GM23338 (cell line): Measurements from ENCODE around the gene PILRB. TPM values are rescaled to one million over a fixed set of nuclear protein-coding genes. Genes with fewer than 3 reads are reported as not detected.
"Not testable (repeated sequence)": the region's sequence is repeated elsewhere in the genome, so short reads cannot be mapped to it uniquely, and the experiment has no call there.

ENCODE experiments used
- ATAC-seq: fragments of 200-7000 bp; cut with Tn5 transposase; 3 replicates; pipeline ENCODE4 v1.9.1; 2020
- DNase-seq: peaks from one replicate; pipeline ENCODE4 v3.0.0-alpha.2; 2015; ENCODE audit warnings: low spot score
- H2AFZ ChIP-seq: fragments of 200-600 bp; sonication (generic); 2 replicates; pipeline ENCODE4 v1.8.0; 2016; ENCODE audit warnings: antibody characterized with exemption, mild to moderate bottlenecking, moderate library complexity
- H3F3A ChIP-seq: fragments of 200-600 bp; sonication (generic); replicated peaks from 2 replicates; pipeline ENCODE4 v1.8.0; 2017; ENCODE audit warnings: antibody characterized with exemption, mixed run types, low read depth
- H3K27ac ChIP-seq: fragments of 200-600 bp; sonication (generic); 2 replicates; pipeline ENCODE4 v1.6.1; 2016; ENCODE audit warnings: low read depth
- H3K27me3 ChIP-seq: fragments of 200-600 bp; sonication (generic); 2 replicates; pipeline ENCODE4 v1.8.0; 2016; ENCODE audit warnings: mild to moderate bottlenecking, mixed run types, moderate library complexity; ENCODE audit not compliant: insufficient read depth
- H3K36me3 ChIP-seq: fragments of 200-600 bp; sonication (generic); 2 replicates; pipeline ENCODE4 v1.8.0; 2016; ENCODE audit warnings: mild to moderate bottlenecking; ENCODE audit not compliant: insufficient read depth
- H3K4me1 ChIP-seq: fragments of 200-600 bp; sonication (generic); 2 replicates; pipeline ENCODE4 v1.8.0; 2016; ENCODE audit warnings: mild to moderate bottlenecking, moderate library complexity; ENCODE audit not compliant: insufficient read depth
- H3K4me2 ChIP-seq: fragments of 200-600 bp; sonication (generic); 2 replicates; pipeline ENCODE4 v1.7.1; 2017; ENCODE audit warnings: mixed run types
- H3K4me3 ChIP-seq: fragments of 200-600 bp; sonication (generic); 2 replicates; pipeline ENCODE4 v1.6.1; 2016; ENCODE audit warnings: mixed run types
- H3K79me2 ChIP-seq: fragments of 200-600 bp; sonication (generic); replicated peaks from 2 replicates; pipeline ENCODE4 v1.8.0; 2017; ENCODE audit warnings: mild to moderate bottlenecking; ENCODE audit not compliant: insufficient read depth
- H3K9me2 ChIP-seq: fragments of 200-600 bp; sonication (generic); 2 replicates; pipeline ENCODE4 v1.8.0; 2017; ENCODE audit not compliant: insufficient read depth
- H4K20me1 ChIP-seq: fragments of 200-600 bp; sonication (generic); replicated peaks from 2 replicates; pipeline ENCODE4 v1.8.0; 2017; ENCODE audit warnings: mild to moderate bottlenecking; ENCODE audit not compliant: insufficient read depth
- H3K27ac Mint-ChIP-seq: 2 replicates; pipeline ENCODE4 v1.8.0; 2020; ENCODE audit warnings: inconsistent platforms, mild to moderate bottlenecking, moderate library complexity, mixed read lengths
- H3K27me3 Mint-ChIP-seq: 3 replicates; pipeline ENCODE4 v1.8.0; 2022; ENCODE audit warnings: low read depth, mild to moderate bottlenecking, moderate library complexity, mixed read lengths, inconsistent platforms; ENCODE audit not compliant: insufficient read depth, poor library complexity
- H3K36me3 Mint-ChIP-seq: 3 replicates; pipeline ENCODE4 v1.8.0; 2021; ENCODE audit warnings: low read depth, mild to moderate bottlenecking, inconsistent platforms, moderate library complexity, mixed read lengths
- H3K4me1 Mint-ChIP-seq: 3 replicates; pipeline ENCODE4 v1.8.0; 2020; ENCODE audit warnings: mild to moderate bottlenecking, inconsistent platforms, mixed read lengths
- H3K4me3 Mint-ChIP-seq: 3 replicates; pipeline ENCODE4 v1.8.0; 2021; ENCODE audit warnings: moderate library complexity, mild to moderate bottlenecking, inconsistent platforms, mixed read lengths
- H3K9me3 Mint-ChIP-seq: 3 replicates; pipeline ENCODE4 v1.8.0; 2020; ENCODE audit warnings: moderate library complexity, mild to moderate bottlenecking, inconsistent platforms, mixed read lengths
- EZH2 ChIP-seq: fragments of 200-600 bp; sonication (generic); IDR thresholded peaks from one replicate; pipeline ENCODE4 v1.8.0; 2017; ENCODE audit warnings: antibody characterized with exemption, mild to moderate bottlenecking, low read depth; ENCODE audit not compliant: unreplicated experiment
- NANOG ChIP-seq: IDR thresholded peaks from 2 replicates; pipeline ENCODE4 v1.6.1; 2016; ENCODE audit warnings: antibody characterized with exemption, borderline replicate concordance
- POLR2AphosphoS5 ChIP-seq: IDR thresholded peaks from 2 replicates; pipeline ENCODE4 v1.6.1; 2016; ENCODE audit warnings: antibody characterized with exemption, low read depth
- STAT1 ChIP-seq: IDR thresholded peaks from one replicate; pipeline ENCODE4 v1.6.1; 2016; ENCODE audit warnings: antibody characterized with exemption; ENCODE audit not compliant: unreplicated experiment
- ZNF331 ChIP-seq: fragments of 250-450 bp; sonication (Bioruptor Pico); IDR thresholded peaks from 2 replicates; pipeline ENCODE4 v1.5.0; 2020; ENCODE audit warnings: low read depth, mild to moderate bottlenecking, moderate library complexity
- polyA plus RNA-seq: library from polyadenylated mRNA; unstranded; fragments of >200 nt; fragmentation: Nextera tagmentation; extraction: Ambion mirVana; gene quantifications from 2 replicates; pipeline ENCODE4 v1.2.1, GENCODE V29; 2016
- total RNA-seq: library from RNA; depleted of rRNA; stranded (reverse); fragments of >200 nt; shearing (Covaris generic); gene quantifications from 2 replicates; pipeline ENCODE4 v1.2.3, GENCODE V29; 2014
- TF ChIP-seq, protein P1 (sequence below): IDR thresholded peaks from 2 replicates; pipeline ENCODE4 v1.6.1; 2016; ENCODE audit warnings: antibody characterized with exemption
- TF ChIP-seq, protein P2 (sequence below): IDR thresholded peaks from one replicate; pipeline ENCODE4 v1.6.1; 2018; ENCODE audit warnings: antibody characterized with exemption; ENCODE audit not compliant: unreplicated experiment

Gene PILRB
- total and polyA plus RNA-seq, 2 experiments from 2014 or later, result 25.3 to 43.0 TPM

DNA sequence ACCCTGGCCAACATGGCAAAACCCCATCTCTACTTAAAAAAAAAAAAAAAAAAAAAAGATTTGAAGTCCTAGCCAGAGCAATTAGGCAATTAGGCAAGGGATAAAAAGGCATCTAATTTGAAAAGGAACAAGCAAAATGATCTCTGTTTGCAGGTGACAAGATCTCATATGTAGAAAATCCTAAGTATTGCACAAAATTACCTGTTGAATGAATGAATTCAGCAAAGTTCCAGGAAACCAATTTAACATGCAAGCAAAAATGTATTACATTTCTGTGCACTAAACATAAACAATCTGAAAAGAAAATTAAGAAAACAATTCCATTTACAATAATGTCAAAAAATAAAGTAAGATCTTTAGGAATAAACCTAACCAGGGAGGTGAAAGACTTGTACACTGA lies 5.2 kb downstream of the PILRB start:
- ATAC-seq, result no peak
- DNase-seq, result no peak
- Histone ChIP-seq H3K4me2 (no peak overlapping the region), H3K27me3 (no peaks in the 10 kb centered on the region), H3K9me2 (no peaks in the 10 kb centered on the region), H3K4me1 (no peaks in the 10 kb centered on the region), H2AFZ (no peak overlapping the region), H3K4me3 (no peak overlapping the region), H3K36me3 (peaks cover 22% of the 10 kb centered on the region), H3F3A (0 out of 2 replicates have a peak, but pooled peaks cover 3% of the 10 kb centered on the region), H4K20me1 (no peaks in the 10 kb centered on the region; the same call in none of the 2 replicates), H3K27ac (no peak overlapping the region), H3K79me2 (no peaks in the 10 kb centered on the region)
- Mint-ChIP-seq H3K9me3 (no peaks in the 10 kb centered on the region), H3K27me3 (peaks cover 14% of the 10 kb centered on the region), H3K4me3 (no peak overlapping the region), H3K4me1 (peaks cover 8% of the 10 kb centered on the region; the same call in 2 of the 3 replicates), H3K27ac (no peak overlapping the region), H3K36me3 (peaks cover 71% of the 10 kb centered on the region)
- TF ChIP-seq STAT1 (no peak), NANOG (no peak), EZH2 (no peak)

DNA sequence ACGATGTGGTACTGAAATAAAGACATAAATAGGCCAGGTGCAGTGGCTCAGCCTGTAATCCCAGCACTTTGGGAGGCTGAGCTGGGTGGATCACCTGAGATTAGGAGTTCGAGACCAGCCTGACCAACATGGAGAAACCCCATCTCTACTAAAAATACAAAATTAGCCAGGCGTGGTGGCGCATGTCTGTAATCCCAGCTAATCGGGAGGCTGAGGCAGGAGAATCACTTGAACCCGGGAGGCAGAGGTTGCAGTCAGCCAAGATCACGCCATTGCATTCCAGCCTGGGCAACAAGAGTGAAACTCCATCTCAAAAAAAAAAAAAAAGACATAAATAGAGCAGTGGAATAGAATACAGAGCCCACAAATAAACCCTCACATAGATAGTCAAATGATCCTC lies 5.9 kb downstream of the PILRB start:
- not testable (repeated sequence) for H2AFZ ChIP-seq, H3K79me2 ChIP-seq, H3K4me3 ChIP-seq, H3K27ac Mint-ChIP-seq, H3K4me1 ChIP-seq, H3K9me2 ChIP-seq, H3K9me3 Mint-ChIP-seq, H4K20me1 ChIP-seq, H3K4me2 ChIP-seq, ATAC-seq, H3K27ac ChIP-seq, DNase-seq, H3K4me3 Mint-ChIP-seq, H3K27me3 ChIP-seq, H3F3A ChIP-seq
- peaks cover 66% of the 10 kb centered on the region for H3K36me3 Mint-ChIP-seq
- H3K27me3 Mint-ChIP-seq, result peaks cover 13% of the 10 kb centered on the region
- H3K36me3 ChIP-seq, result peaks cover 21% of the 10 kb centered on the region
- peaks cover 12% of the 10 kb centered on the region; the same call in 2 of the 3 replicates for H3K4me1 Mint-ChIP-seq

DNA sequence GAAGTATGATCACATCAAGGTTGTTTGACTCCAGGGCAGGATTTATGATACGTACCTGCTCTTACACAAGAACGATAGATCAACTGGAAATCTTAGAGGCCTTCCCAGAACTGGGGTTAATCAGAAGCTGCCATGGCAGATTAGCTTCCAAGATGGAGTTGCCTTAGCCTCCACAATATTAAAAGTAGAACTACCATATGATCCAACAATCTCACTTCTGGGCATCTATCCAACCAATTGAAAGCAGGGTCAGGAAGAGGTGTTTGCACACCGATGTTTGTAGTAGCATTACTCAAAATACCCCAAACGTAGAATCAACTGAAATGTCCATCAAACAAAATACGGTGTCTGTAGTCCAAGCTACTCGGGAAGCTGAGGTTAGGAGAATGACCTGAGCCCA lies 6.6 kb downstream of the PILRB start:
- Histone ChIP-seq H3K79me2 (no peaks in the 10 kb centered on the region), H4K20me1 (no peaks in the 10 kb centered on the region; the same call in none of the 2 replicates), H2AFZ (no peak overlapping the region), H3K4me2 (no peak overlapping the region), H3K9me2 (no peaks in the 10 kb centered on the region), H3K36me3 (peaks cover 17% of the 10 kb centered on the region), H3K4me1 (peaks cover 2% of the 10 kb centered on the region; the same call in 1 of the 2 replicates), H3K27ac (no peak overlapping the region), H3F3A (0 out of 2 replicates have a peak, but pooled peaks cover 7% of the 10 kb centered on the region), H3K4me3 (no peak overlapping the region), H3K27me3 (no peaks in the 10 kb centered on the region)
- Mint-ChIP-seq H3K27ac (no peak overlapping the region), H3K4me1 (peaks cover 15% of the 10 kb centered on the region), H3K4me3 (no peak overlapping the region), H3K9me3 (no peaks in the 10 kb centered on the region), H3K36me3 (peaks cover 61% of the 10 kb centered on the region), H3K27me3 (peaks cover 10% of the 10 kb centered on the region)
- ATAC-seq (no peak), DNase-seq (no peak)
- TF ChIP-seq, protein P1, sequence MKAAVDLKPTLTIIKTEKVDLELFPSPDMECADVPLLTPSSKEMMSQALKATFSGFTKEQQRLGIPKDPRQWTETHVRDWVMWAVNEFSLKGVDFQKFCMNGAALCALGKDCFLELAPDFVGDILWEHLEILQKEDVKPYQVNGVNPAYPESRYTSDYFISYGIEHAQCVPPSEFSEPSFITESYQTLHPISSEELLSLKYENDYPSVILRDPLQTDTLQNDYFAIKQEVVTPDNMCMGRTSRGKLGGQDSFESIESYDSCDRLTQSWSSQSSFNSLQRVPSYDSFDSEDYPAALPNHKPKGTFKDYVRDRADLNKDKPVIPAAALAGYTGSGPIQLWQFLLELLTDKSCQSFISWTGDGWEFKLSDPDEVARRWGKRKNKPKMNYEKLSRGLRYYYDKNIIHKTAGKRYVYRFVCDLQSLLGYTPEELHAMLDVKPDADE, result no peak
- TF ChIP-seq POLR2AphosphoS5, result no peak
- TF ChIP-seq ZNF331 (CRISPR knock-in tag), result no peak
- no peak for TF ChIP-seq EZH2
- TF ChIP-seq, protein P2, sequence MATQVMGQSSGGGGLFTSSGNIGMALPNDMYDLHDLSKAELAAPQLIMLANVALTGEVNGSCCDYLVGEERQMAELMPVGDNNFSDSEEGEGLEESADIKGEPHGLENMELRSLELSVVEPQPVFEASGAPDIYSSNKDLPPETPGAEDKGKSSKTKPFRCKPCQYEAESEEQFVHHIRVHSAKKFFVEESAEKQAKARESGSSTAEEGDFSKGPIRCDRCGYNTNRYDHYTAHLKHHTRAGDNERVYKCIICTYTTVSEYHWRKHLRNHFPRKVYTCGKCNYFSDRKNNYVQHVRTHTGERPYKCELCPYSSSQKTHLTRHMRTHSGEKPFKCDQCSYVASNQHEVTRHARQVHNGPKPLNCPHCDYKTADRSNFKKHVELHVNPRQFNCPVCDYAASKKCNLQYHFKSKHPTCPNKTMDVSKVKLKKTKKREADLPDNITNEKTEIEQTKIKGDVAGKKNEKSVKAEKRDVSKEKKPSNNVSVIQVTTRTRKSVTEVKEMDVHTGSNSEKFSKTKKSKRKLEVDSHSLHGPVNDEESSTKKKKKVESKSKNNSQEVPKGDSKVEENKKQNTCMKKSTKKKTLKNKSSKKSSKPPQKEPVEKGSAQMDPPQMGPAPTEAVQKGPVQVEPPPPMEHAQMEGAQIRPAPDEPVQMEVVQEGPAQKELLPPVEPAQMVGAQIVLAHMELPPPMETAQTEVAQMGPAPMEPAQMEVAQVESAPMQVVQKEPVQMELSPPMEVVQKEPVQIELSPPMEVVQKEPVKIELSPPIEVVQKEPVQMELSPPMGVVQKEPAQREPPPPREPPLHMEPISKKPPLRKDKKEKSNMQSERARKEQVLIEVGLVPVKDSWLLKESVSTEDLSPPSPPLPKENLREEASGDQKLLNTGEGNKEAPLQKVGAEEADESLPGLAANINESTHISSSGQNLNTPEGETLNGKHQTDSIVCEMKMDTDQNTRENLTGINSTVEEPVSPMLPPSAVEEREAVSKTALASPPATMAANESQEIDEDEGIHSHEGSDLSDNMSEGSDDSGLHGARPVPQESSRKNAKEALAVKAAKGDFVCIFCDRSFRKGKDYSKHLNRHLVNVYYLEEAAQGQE, result no peak

DNA sequence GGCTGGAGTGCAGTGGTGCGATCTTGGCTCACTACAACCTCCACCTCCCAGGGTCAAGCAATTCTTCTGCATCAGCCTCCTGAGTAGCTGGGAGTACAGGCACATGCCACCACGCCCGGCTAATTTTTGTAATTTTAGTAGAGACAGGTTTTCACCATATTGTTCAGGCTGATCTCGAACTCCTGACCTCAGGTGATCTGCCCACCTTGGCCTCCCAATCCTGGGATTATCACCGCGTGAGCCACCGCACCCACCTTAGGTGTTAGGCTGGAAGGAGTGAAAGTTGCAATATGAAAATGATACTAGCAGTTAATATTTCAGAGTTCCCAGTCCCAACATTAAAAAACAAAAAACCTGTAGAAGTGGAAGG lies 8.1 kb downstream of the PILRB start:
- not testable (repeated sequence) for H4K20me1 ChIP-seq, H3K9me2 ChIP-seq, ATAC-seq, H3F3A ChIP-seq, DNase-seq, H3K27me3 Mint-ChIP-seq, H3K9me3 Mint-ChIP-seq, H3K27me3 ChIP-seq, H3K4me3 ChIP-seq, H3K27ac Mint-ChIP-seq, H3K27ac ChIP-seq, H3K4me3 Mint-ChIP-seq, H2AFZ ChIP-seq, H3K79me2 ChIP-seq, H3K4me2 ChIP-seq
- Histone ChIP-seq H3K4me1 (peaks cover 13% of the 10 kb centered on the region), H3K36me3 (peaks cover 17% of the 10 kb centered on the region)
- peaks cover 46% of the 10 kb centered on the region for H3K36me3 Mint-ChIP-seq
- H3K4me1 Mint-ChIP-seq, result peaks cover 25% of the 10 kb centered on the region
